GM21529 (cell line): ENCODE results near the gene DDX10.

Experiments
- ATAC-seq: cut with Tn5 transposase; IDR thresholded peaks from one replicate; pipeline ENCODE4 v1.9.1; 2021; ENCODE audit not compliant: unreplicated experiment

The DDX10 gene

GRCh38 chr11:108967571-108967970 is 302.7 kb downstream of the DDX10 start:
- no peak for ATAC-seq

GRCh38 chr11:108970221-108970991 is 305.5 kb downstream of the DDX10 start:
- ATAC-seq, result no peak

- no peak for ATAC-seq
These were observed 308.7 kb downstream of the DDX10 start for GRCh38 chr11:108973402-108974162.

- no peak for ATAC-seq
These were observed 310.2 kb downstream of the DDX10 start for GRCh38 chr11:108975026-108975425.

GRCh38 chr11:108975641-108976071 is 310.8 kb downstream of the DDX10 start:
- ATAC-seq, result no peak

- ATAC-seq, result no peak
These were observed 319.0 kb downstream of the DDX10 start for GRCh38 chr11:108983636-108984420.

- ATAC-seq, result no peak
These were observed 319.7 kb downstream of the DDX10 start for GRCh38 chr11:108984523-108984922.

- no peak for ATAC-seq
These were observed 320.5 kb downstream of the DDX10 start for GRCh38 chr11:108985236-108985944.

- ATAC-seq, result no peak
These were observed 321.0 kb downstream of the DDX10 start for GRCh38 chr11:108985945-108986279.
